Activated naive CD4-positive, alpha-beta T cell treated with anti-CD3 and anti-CD28 coated beads for 36 hours (primary cell): ENCODE data around the gene TEKT4. TPM values are rescaled to one million over a fixed set of nuclear protein-coding genes. Genes with fewer than 3 reads are reported as not detected.
"Not testable (repeated sequence)": the region's sequence is repeated elsewhere in the genome, so short reads cannot be mapped to it uniquely, and the experiment has no call there.

Experiments used
- CTCF ChIA-PET: fragments of 350-600 bp; sonication (Branson Sonifier 250); formaldehyde crosslinking; loops from one replicate; lab custom pipeline; 2021; ENCODE audit warnings: antibody characterized with exemption; lab: Charles Lee
- DNase-seq: peaks from one replicate; pipeline ENCODE4 v3.0.0-alpha.2; 2020
- H3K27ac Mint-ChIP-seq: one replicate; pipeline ENCODE4 v1.8.0; 2021; ENCODE audit warnings: mild to moderate bottlenecking, mixed read lengths
- H3K27me3 Mint-ChIP-seq: one replicate; pipeline ENCODE4 v1.8.0; 2021; ENCODE audit warnings: low read depth, mixed read lengths
- H3K36me3 Mint-ChIP-seq: one replicate; pipeline ENCODE4 v1.8.0; 2021; ENCODE audit warnings: low read depth, mixed read lengths
- H3K4me1 Mint-ChIP-seq: one replicate; pipeline ENCODE4 v1.8.0; 2021; ENCODE audit warnings: low read depth, mixed read lengths
- H3K4me3 Mint-ChIP-seq: one replicate; pipeline ENCODE4 v1.8.0; 2021; ENCODE audit warnings: mild to moderate bottlenecking, moderate library complexity, mixed read lengths
- H3K9me3 Mint-ChIP-seq: one replicate; pipeline ENCODE4 v1.8.0; 2021; ENCODE audit warnings: mixed read lengths
- intact Hi-C: fragments of 100-400 bp; cut with micrococcal nuclease; formaldehyde crosslinking; loops from one replicate; pipeline ENCODE4 v1.15.1; 2023
- total RNA-seq, 2 experiments: library from RNA; stranded (reverse); gene quantifications; one replicate each; pipeline ENCODE4 v1.2.3, GENCODE V29; 2021

Gene TEKT4
- total RNA-seq, 2 experiments from 2014 or later: not detected

DNA sequence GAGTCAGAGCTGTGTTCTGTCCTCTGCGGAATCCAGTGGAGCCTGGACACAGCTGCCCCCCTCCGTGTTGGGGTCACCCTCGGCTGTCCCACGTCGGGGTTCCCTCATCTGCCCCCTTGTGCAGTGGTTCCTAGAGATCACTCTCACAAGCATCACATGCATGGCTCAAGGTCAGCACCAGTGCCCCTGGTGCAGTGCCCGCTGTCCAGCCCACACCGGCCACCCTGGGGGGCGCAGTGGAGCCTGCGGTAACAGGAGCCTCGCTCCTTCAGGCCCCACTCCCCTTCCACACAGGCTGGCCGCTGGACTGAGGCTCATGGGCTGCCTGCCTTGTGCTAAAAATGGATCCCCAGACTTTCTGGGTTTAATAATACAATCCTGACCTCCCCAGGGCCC lies 8.8 kb downstream of the TEKT4 start:
- Mint-ChIP-seq H3K9me3 (peaks cover 3% of the 10 kb centered on the region), H3K4me1 (no peaks in the 10 kb centered on the region), H3K36me3 (peaks cover 2% of the 10 kb centered on the region), H3K27ac (no peak overlapping the region), H3K27me3 (peaks cover 10% of the 10 kb centered on the region), H3K4me3 (no peak overlapping the region)
- intact Hi-C loops: no loop called here
- CTCF ChIA-PET: no interaction called here
- no peak for DNase-seq

DNA sequence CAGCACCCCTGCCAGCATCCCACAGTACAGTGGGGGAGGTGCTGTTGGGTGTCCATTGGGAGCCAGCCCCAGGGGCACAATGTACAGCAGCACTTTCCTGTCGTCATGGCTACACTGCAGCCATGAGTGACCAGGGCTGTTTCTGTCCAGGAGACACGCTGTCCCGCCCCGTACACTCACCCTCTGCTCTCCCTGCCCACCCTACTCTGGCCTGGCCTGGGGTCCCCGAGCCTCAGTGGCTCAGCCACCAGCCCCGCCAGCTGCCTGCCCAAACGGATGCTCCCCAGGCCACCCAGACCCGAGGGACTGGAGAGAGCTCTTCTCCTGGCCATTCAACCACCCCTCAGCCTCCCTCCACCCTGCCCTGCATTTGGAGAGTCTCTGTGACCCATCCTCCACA lies 9.3 kb downstream of the TEKT4 start:
- H3K4me3 Mint-ChIP-seq: no peak overlapping the region
- intact Hi-C loops: no loop called here
- H3K9me3 Mint-ChIP-seq: peaks cover 3% of the 10 kb centered on the region
- peaks cover 11% of the 10 kb centered on the region for H3K27me3 Mint-ChIP-seq
- CTCF ChIA-PET: no interaction called here
- H3K36me3 Mint-ChIP-seq: peaks cover 2% of the 10 kb centered on the region
- no peaks in the 10 kb centered on the region for H3K4me1 Mint-ChIP-seq
- no peak for DNase-seq
- H3K27ac Mint-ChIP-seq: no peak overlapping the region

DNA sequence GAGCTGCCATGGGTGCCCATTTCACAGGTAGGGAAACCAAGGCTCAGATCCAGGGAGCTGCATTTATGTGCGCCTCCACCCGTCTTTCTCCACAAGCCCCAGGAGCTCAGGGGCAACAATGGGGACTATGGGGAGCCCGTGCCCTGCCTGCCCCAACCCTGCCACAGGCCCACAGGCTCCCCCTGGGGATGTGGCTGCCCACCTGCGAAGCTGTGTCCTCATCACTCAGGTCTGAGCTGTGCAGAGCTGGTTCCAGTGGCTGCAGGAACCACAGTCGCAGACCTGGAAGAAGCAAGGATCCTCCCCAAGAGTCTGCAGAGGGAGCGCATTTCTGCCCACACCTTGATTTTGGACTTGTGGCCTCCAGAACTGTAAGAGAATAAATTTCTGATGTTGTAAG lies 9.8 kb downstream of the TEKT4 start:
- no peak overlapping the region for H3K4me3 Mint-ChIP-seq
- peaks cover 3% of the 10 kb centered on the region for H3K9me3 Mint-ChIP-seq
- H3K36me3 Mint-ChIP-seq: peaks cover 2% of the 10 kb centered on the region
- H3K27ac Mint-ChIP-seq: no peak overlapping the region
- H3K27me3 Mint-ChIP-seq: peaks cover 11% of the 10 kb centered on the region
- no peaks in the 10 kb centered on the region for H3K4me1 Mint-ChIP-seq
- DNase-seq: no peak
- CTCF ChIA-PET: no interaction called here
- intact Hi-C loops: no loop called here

DNA sequence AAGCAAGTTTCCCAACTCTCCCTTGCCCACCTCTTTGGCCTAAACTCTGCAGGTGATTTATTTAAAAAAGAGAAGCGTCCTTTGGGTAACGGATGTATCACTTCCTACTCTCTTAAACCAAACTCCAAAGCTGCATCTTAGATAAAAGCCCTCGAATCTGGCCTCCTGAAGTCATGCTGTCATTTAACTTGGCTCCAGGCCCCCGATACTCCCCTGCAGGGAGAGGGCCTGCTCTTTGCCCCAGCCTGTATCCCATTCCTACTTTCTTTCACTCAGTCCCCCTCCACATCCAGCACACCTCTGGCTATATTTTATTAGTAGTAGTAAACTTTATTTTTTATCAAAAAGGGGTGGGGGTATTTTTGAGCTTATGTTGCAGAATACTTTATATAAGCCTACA lies 19.0 kb downstream of the TEKT4 start:
- no peak overlapping the region for H3K27ac Mint-ChIP-seq
- peaks cover 13% of the 10 kb centered on the region for H3K27me3 Mint-ChIP-seq
- no peaks in the 10 kb centered on the region for H3K4me1 Mint-ChIP-seq
- intact Hi-C loops: no loop called here
- H3K36me3 Mint-ChIP-seq: no peaks in the 10 kb centered on the region
- CTCF ChIA-PET: no interaction called here
- no peaks in the 10 kb centered on the region for H3K9me3 Mint-ChIP-seq
- no peak overlapping the region for H3K4me3 Mint-ChIP-seq
- DNase-seq: no peak

DNA sequence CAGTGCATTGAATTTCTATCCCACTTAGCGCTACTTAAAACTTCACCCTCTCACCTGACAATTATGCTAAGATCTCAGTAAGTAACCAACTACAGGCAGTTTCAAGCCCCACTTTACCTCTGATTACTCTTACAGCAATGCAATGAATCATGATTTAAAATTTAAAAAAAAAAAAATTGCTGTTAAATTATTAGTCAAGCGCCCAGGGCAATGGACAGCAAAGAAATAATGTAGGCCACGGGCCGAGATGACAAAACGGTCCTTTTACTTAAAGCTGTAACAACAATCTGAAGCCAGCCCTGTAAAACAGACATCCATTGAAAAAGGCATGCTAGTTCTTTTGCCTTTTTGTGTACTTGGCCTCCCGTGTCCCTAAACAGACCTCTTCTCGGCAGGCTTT lies 24.0 kb downstream of the TEKT4 start:
- H3K36me3 Mint-ChIP-seq, intact Hi-C loops, H3K4me3 Mint-ChIP-seq, H3K27ac Mint-ChIP-seq, H3K27me3 Mint-ChIP-seq, DNase-seq, CTCF ChIA-PET, H3K9me3 Mint-ChIP-seq, H3K4me1 Mint-ChIP-seq: not testable (repeated sequence)

DNA sequence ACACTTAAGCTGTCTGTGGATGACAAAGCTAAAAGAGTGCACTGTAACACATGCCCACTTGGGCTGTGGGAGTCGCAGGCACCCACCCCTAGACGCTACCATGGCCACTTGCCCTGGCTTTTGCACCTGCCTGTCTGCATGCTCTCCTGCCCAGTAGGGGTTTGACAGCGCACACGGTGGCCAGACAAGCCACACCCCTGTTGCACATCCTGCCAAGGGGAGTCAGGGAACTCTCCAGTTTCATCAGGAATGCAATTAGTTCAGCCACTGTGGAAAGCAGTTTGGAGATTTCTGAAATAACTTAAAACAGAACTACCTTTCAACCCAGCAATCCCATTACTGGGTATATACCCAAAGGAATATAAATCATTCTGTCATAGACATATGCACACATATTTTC lies 35.7 kb downstream of the TEKT4 start:
- CTCF ChIA-PET, H3K9me3 Mint-ChIP-seq, H3K4me1 Mint-ChIP-seq, H3K36me3 Mint-ChIP-seq, H3K27ac Mint-ChIP-seq, H3K27me3 Mint-ChIP-seq, intact Hi-C loops, H3K4me3 Mint-ChIP-seq, DNase-seq: not testable (repeated sequence)

DNA sequence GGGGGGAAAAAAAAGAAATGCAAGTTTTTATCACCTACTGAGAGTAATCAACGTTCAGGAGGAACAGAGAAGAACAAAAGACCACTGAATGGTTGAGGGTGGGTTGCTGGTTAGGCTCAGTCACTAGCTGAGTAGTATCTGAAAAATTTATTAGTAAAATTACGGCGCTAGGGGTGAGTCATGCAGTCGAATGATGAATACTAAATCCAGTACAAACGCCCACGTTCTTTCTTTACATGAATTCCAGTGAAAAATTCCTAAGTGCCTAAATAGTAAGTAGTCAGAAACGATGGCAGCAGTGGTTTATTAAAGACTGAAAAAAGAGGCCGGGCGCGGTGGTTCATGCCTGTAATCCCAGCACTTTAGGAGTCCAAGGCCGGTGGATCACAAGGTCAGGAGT lies 52.0 kb downstream of the TEKT4 start:
- Mint-ChIP-seq H3K4me3 (no peak overlapping the region), H3K27ac (no peak overlapping the region), H3K27me3 (peaks cover 22% of the 10 kb centered on the region), H3K4me1 (no peaks in the 10 kb centered on the region), H3K9me3 (peaks cover 4% of the 10 kb centered on the region), H3K36me3 (no peaks in the 10 kb centered on the region)
- no peak for DNase-seq
- intact Hi-C loops: no loop called here
- CTCF ChIA-PET: no interaction called here

DNA sequence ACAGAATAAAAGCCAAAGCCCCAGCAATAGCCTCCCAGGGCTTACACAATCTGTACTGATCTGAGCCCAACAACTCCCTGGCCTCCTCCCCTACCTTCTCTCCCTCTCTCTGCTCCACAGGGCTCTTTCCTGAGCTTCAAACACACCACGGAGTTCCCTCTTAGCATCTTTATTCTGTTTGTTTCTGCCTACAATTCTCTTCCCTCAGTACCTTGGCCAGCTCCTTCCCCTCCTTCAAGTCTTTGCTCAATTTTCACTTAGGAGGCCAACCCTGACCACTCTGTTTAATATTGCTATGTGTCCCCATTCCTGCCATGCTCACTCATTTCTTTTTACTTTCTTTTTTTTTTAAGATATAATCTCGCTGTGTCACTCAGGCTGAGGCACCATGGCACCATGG lies 53.8 kb downstream of the TEKT4 start:
- H3K36me3 Mint-ChIP-seq, CTCF ChIA-PET, H3K4me3 Mint-ChIP-seq, intact Hi-C loops, DNase-seq, H3K4me1 Mint-ChIP-seq, H3K27ac Mint-ChIP-seq, H3K9me3 Mint-ChIP-seq: not testable (repeated sequence)
- peaks cover 20% of the 10 kb centered on the region for H3K27me3 Mint-ChIP-seq

Other genes starting within 250 kb of the TEKT4 start
- gene MAL, start 154.3 kb downstream of the TEKT4 start, total RNA-seq: 10 to 100 TPM; 22.3 to 23.5 TPM